Gastroesophageal sphincter (tissue), 4 donors: ENCODE results near the gene CDK14. TPM values are rescaled to one million over a fixed set of nuclear protein-coding genes. Genes with fewer than 3 reads are reported as not detected.

Experiments used
- ATAC-seq: fragments of 150-250 bp; one replicate; pipeline ENCODE4 v1.9.1; 2016; ENCODE audit warnings: mild to moderate bottlenecking, moderate library complexity
- H3K27ac ChIP-seq, 4 donors: fragments of 200-600 bp; sonication (generic) in 3 of 4; 1 replicate in 3 of 4; 2 replicates in 1 of 4; pipeline ENCODE4 v1.5.1; 2016 to 2019
- H3K27me3 ChIP-seq: fragments of 200-600 bp; sonication (generic); one replicate; pipeline ENCODE4 v1.5.1; 2019
- H3K36me3 ChIP-seq, 2 donors: fragments of 200-600 bp; sonication (generic); one replicate each; pipeline ENCODE4 v1.5.1; 2019; ENCODE audit warnings: control low read depth in 1 of 2
- H3K4me1 ChIP-seq, 3 donors: fragments of 200-600 bp; sonication (generic); 1 replicate in 2 of 3; 2 replicates in 1 of 3; pipeline ENCODE4 v1.5.1; 2016 to 2019; ENCODE audit warnings: control low read depth in 2 of 3
- H3K4me3 ChIP-seq, 2 donors: fragments of 200-600 bp; sonication (generic); one replicate each; pipeline ENCODE4 v1.5.1; 2019; ENCODE audit warnings: mild to moderate bottlenecking in 1 of 2, moderate library complexity in 1 of 2
- H3K9me3 ChIP-seq, 3 donors: fragments of 200-600 bp; sonication (generic); one replicate each; pipeline ENCODE4 v1.5.1; 2017 to 2019; ENCODE audit warnings: control low read depth in 2 of 3
- EP300 ChIP-seq: sonication (generic); formaldehyde crosslinking; IDR thresholded peaks from one replicate; pipeline ENCODE4 v1.6.1; 2017; ENCODE audit warnings: antibody characterized with exemption, mild to moderate bottlenecking
- POLR2A ChIP-seq, 2 donors: fragments of 450-650 bp; IDR thresholded peaks; one replicate each; pipeline ENCODE4 v1.6.1; 2017; ENCODE audit warnings: antibody characterized with exemption in 2 of 2, mild to moderate bottlenecking in 2 of 2, moderate library complexity in 1 of 2
- POLR2AphosphoS5 ChIP-seq: sonication (generic); formaldehyde crosslinking; IDR thresholded peaks from one replicate; pipeline ENCODE4 v1.6.1; 2017; ENCODE audit warnings: antibody characterized with exemption
- WGBS, 2 donors: methylation state at CpG; one replicate each; pipeline ENCODE4 v1.1.5; 2018; ENCODE audit warnings: low coverage in 1 of 2; 5-methylcytosine and 5-hydroxymethylcytosine counted together
- total RNA-seq, 4 donors: library from RNA; depleted of rRNA; stranded (reverse); fragments of >200 nt; gene quantifications; one replicate each; pipeline ENCODE4 v1.1.0, GENCODE V29; 2016
- TF ChIP-seq, protein P1 (sequence below), 4 experiments: fragments of 200-600 bp in 2 of 4; fragments of 450-650 bp in 2 of 4; sonication (generic) in 1 of 4; IDR thresholded peaks; one replicate each; pipeline ENCODE4 v1.5.1; 2017 to 2019; ENCODE audit warnings: antibody characterized with exemption in 4 of 4, mild to moderate bottlenecking in 2 of 4, moderate library complexity in 2 of 4

CDK14 gene
- total RNA-seq, 4 donors from 2014 or later: 14.8 to 28.7 (median 18.4) TPM

DNA sequence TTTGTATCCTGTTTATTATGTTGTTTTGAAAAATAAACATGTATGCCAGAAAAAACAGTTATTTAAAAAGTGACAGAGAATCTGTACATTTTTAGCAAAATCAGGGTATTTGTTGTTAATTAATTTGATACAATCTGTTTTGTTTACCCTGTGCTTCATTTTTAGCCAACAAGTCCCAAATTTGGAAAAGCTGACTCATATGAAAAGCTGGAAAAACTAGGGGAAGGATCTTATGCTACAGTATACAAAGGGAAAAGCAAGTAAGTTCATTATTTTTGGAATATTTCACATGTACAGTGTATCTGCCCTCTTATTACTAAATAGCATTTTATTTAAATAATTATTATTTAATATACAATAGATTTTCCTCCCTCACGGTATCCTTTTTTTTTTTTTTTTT, 151.4 kb downstream of the CDK14 start:
- no peaks in the 10 kb centered on the region for H3K4me1 ChIP-seq
- H3K36me3 ChIP-seq: peaks cover 0 to 4% of the 10 kb centered on the region in 2 donors
- no peaks in the 10 kb centered on the region for H3K27me3 ChIP-seq
- 60 to 86% methylated on average over 1 of the region's 1 CpG for WGBS, 2 donors
- no peak for ATAC-seq
- no peak overlapping the region for H3K27ac ChIP-seq
- no peaks in the 10 kb centered on the region for H3K9me3 ChIP-seq
- TF ChIP-seq POLR2AphosphoS5 (no peak), EP300 (no peak), POLR2A (IDR thresholded peaks at IDR 0.05) (no peak)
- TF ChIP-seq, protein P1, sequence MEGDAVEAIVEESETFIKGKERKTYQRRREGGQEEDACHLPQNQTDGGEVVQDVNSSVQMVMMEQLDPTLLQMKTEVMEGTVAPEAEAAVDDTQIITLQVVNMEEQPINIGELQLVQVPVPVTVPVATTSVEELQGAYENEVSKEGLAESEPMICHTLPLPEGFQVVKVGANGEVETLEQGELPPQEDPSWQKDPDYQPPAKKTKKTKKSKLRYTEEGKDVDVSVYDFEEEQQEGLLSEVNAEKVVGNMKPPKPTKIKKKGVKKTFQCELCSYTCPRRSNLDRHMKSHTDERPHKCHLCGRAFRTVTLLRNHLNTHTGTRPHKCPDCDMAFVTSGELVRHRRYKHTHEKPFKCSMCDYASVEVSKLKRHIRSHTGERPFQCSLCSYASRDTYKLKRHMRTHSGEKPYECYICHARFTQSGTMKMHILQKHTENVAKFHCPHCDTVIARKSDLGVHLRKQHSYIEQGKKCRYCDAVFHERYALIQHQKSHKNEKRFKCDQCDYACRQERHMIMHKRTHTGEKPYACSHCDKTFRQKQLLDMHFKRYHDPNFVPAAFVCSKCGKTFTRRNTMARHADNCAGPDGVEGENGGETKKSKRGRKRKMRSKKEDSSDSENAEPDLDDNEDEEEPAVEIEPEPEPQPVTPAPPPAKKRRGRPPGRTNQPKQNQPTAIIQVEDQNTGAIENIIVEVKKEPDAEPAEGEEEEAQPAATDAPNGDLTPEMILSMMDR (IDR thresholded peaks at IDR 0.05): no peak
- H3K4me3 ChIP-seq: no peak overlapping the region

DNA sequence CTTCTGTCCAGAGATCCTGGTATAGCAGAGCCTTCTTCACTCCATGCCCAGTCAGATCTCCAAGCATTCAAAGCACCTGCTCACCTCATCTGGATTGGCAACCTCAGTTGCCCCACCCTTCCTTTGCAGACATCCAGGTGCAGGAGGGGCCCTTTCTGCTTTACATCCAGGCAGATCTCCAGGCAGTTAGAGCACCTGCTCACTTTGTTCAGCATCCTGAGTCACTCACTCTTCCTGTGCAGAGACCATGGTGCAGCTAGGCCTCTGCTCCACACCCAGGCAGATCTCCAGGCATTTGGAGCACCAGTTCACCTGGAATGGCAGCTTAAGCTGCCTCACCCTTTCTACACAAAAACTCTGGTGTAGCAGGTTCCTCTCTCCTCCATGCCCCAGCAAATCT, 153.1 kb downstream of the CDK14 start:
- no peak overlapping the region for H3K27ac ChIP-seq
- TF ChIP-seq, protein P1 (IDR thresholded peaks at IDR 0.05): no peak
- TF ChIP-seq EP300: no peak
- no peak for TF ChIP-seq POLR2AphosphoS5
- TF ChIP-seq POLR2A (IDR thresholded peaks at IDR 0.05): no peak
- no peak overlapping the region for H3K4me3 ChIP-seq
- H3K9me3 ChIP-seq: no peaks in the 10 kb centered on the region
- peaks cover 0 to 4% of the 10 kb centered on the region in 2 donors for H3K36me3 ChIP-seq
- H3K4me1 ChIP-seq: no peaks in the 10 kb centered on the region
- no peak for ATAC-seq
- H3K27me3 ChIP-seq: no peaks in the 10 kb centered on the region

DNA sequence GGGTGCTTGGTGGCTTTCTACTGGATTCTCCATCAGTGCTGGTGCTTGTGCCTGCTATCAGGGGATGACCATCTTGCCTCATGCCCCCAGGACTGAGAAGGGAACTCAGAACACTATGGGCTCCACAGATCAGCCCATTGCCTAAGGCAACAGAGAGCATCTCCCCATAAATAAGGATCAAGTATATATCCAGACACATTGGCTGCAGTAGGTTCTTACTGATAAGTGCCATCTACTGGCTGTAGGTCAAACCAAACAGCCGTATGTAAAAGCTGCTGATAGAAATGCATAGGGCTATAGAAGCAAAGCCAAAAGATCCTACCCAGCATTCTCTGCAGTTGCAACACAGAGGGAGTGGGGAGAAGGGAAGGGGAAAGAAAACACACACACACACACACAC, 153.7 kb downstream of the CDK14 start:
- Histone ChIP-seq H3K27me3 (no peaks in the 10 kb centered on the region), H3K4me3 (no peak overlapping the region), H3K36me3 (peaks cover 0 to 4% of the 10 kb centered on the region in 2 donors), H3K9me3 (no peaks in the 10 kb centered on the region), H3K4me1 (no peaks in the 10 kb centered on the region), H3K27ac (no peak overlapping the region)
- TF ChIP-seq POLR2AphosphoS5 (no peak), EP300 (no peak), POLR2A (IDR thresholded peaks at IDR 0.05) (no peak)
- TF ChIP-seq, protein P1 (IDR thresholded peaks at IDR 0.05): no peak
- WGBS, 2 donors: 83% methylated on average over 1 of the region's 1 CpG; no CpG with 5 or more reads in 1 of the 2 donors
- no peak for ATAC-seq

DNA sequence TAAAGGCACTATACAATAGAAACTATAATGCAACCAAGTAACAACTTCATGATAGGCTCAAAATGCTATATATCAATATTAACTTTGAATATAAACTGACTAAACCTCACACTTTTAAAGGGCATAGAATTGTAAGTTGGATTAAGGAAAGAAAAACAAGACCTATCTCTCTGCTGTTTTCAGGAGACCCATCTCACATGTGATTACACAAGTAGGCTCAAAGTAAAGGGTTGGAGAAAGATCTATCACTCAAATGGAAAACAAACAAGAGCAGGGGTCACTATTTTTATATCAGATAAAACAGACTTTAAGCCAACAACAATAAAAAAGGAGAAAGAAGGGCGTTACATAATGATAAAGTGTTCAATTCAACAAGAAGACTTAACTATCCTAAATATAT, 155.5 kb downstream of the CDK14 start:
- no peak for TF ChIP-seq POLR2AphosphoS5
- TF ChIP-seq, protein P1 (IDR thresholded peaks at IDR 0.05): no peak
- TF ChIP-seq POLR2A (IDR thresholded peaks at IDR 0.05): no peak
- no peak for TF ChIP-seq EP300
- no peaks in the 10 kb centered on the region for H3K27me3 ChIP-seq
- H3K4me3 ChIP-seq: no peak overlapping the region
- no peak overlapping the region for H3K27ac ChIP-seq
- H3K36me3 ChIP-seq: peaks cover 0 to 4% of the 10 kb centered on the region in 2 donors
- 90% methylated on average over 1 of the region's 1 CpG; no CpG with 5 or more reads in 1 of the 2 donors for WGBS, 2 donors
- H3K9me3 ChIP-seq: no peaks in the 10 kb centered on the region
- ATAC-seq: no peak
- no peaks in the 10 kb centered on the region for H3K4me1 ChIP-seq

DNA sequence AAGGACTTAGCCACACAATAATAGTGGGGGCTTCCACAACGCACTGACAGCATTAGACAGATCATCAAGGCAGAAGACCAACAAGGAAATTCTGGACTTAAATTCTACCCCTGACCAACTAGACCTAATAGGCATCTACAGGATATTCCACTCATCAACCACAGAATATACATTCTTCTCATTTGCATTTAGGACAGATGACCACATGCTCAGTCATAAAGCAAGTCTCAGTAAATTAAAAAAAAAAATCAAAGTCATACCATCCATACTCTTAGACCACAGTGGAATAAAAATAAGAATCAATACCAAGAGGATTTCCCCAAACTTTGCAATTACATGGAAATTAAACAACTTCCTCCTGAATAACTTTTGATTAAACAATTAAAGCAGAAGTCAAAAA, 155.9 kb downstream of the CDK14 start:
- Histone ChIP-seq H3K27me3 (no peaks in the 10 kb centered on the region), H3K9me3 (no peaks in the 10 kb centered on the region), H3K4me3 (no peak overlapping the region), H3K4me1 (no peaks in the 10 kb centered on the region), H3K27ac (no peak overlapping the region), H3K36me3 (peaks cover 0 to 4% of the 10 kb centered on the region in 2 donors)
- no peak for ATAC-seq
- TF ChIP-seq POLR2AphosphoS5 (no peak), POLR2A (IDR thresholded peaks at IDR 0.05) (no peak)
- WGBS, 2 donors: 100% methylated on average over 1 of the region's 1 CpG
